Measurements from ENCODE around the gene GABPB1. TPM values are rescaled to one million over a fixed set of nuclear protein-coding genes. Genes with fewer than 3 reads are reported as not detected.
"Not testable (repeated sequence)": the region's sequence is repeated elsewhere in the genome, so short reads cannot be mapped to it uniquely, and the experiment has no call there.

GABPB1 gene
- polyA plus RNA-seq, 3 donors = 12.9 to 15.1 (median 14.9) TPM

DNA sequence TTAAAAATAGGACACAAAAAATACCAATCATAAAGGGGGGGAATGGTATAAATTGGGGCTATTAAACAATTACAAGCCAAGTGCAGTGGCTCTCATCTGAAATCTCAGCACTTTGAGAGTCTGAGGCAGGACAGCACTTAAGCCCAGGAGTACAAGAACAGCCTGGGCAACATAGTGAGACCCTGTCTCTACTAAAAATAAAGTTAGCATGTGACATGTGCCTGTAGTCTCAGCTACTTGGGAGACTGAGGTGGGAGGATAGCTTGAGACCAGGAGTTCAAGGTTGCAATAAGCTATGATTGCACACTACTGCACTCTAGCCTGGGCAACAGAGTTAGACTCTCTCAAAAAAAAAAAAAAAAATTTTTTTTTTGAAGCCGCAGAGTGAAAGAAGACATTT lies 23.8 kb upstream of the GABPB1 start:
- no peaks in the 10 kb centered on the region for H3K9me3 ChIP-seq (replicated peaks in 1 of 2; ENCODE audit: control insufficient read depth in 1 of 2, insufficient read depth in 1 of 2, low read length in 2 of 2)
- no peaks in the 10 kb centered on the region for H3K27me3 ChIP-seq (ENCODE audit: control insufficient read depth in 2 of 2, insufficient read depth in 2 of 2, low read length in 2 of 2)
- no peaks in the 10 kb centered on the region for H3K36me3 Mint-ChIP-seq
- no peak overlapping the region for H3K4me3 ChIP-seq (replicated peaks in 1 of 3; ENCODE audit: low read depth in 2 of 3, low read length in 3 of 3)
- peaks cover 17 to 18% of the 10 kb centered on the region in 2 donors for H3K4me1 ChIP-seq (ENCODE audit: control insufficient read depth in 1 of 2, insufficient read depth in 2 of 2, low read length in 2 of 2)
- H3K9me3 Mint-ChIP-seq = peaks cover 0 to 6% (median 0%) of the 10 kb centered on the region in 7 donors
- TF ChIP-seq, protein P1, sequence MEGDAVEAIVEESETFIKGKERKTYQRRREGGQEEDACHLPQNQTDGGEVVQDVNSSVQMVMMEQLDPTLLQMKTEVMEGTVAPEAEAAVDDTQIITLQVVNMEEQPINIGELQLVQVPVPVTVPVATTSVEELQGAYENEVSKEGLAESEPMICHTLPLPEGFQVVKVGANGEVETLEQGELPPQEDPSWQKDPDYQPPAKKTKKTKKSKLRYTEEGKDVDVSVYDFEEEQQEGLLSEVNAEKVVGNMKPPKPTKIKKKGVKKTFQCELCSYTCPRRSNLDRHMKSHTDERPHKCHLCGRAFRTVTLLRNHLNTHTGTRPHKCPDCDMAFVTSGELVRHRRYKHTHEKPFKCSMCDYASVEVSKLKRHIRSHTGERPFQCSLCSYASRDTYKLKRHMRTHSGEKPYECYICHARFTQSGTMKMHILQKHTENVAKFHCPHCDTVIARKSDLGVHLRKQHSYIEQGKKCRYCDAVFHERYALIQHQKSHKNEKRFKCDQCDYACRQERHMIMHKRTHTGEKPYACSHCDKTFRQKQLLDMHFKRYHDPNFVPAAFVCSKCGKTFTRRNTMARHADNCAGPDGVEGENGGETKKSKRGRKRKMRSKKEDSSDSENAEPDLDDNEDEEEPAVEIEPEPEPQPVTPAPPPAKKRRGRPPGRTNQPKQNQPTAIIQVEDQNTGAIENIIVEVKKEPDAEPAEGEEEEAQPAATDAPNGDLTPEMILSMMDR (IDR thresholded peaks at IDR 0.05) = no peak
- H2AFZ ChIP-seq (ENCODE audit: insufficient read depth, low read depth, low read length, poor library complexity, severe bottlenecking) = peak overlapping the region; percentile 33
- no CpG with 5 or more reads among the region's 1 CpG for WGBS (ENCODE audit: insufficient coverage)
- peak overlapping the region in 3 of 7 donors; percentile 1 to 25 (median 23) for H3K27ac Mint-ChIP-seq
- H3K79me2 ChIP-seq (ENCODE audit: insufficient read depth, low read length) = no peaks in the 10 kb centered on the region
- no peaks in the 10 kb centered on the region for H3K36me3 ChIP-seq (replicated peaks in 1 of 2; ENCODE audit: control insufficient read depth in 1 of 2, insufficient read depth in 2 of 2, low read length in 2 of 2)
- peaks cover 19% of the 10 kb centered on the region for H3K4me1 Mint-ChIP-seq
- peaks cover 0 to 2% (median 0%) of the 10 kb centered on the region in 3 donors for H3K27me3 Mint-ChIP-seq (ENCODE audit: low read depth in 3 of 3)
- DNase-seq = no peak
- H3K9ac ChIP-seq (ENCODE audit: insufficient read depth, low read length, poor library complexity, severe bottlenecking) = no peak overlapping the region
- intact Hi-C loops (cut with micrococcal nuclease) = no loop called here
- no peaks in the 10 kb centered on the region for H4K20me1 ChIP-seq (ENCODE audit: insufficient read depth, low read length)
- peak overlapping the region in 1 of 2 donors; percentile 53 for H3K27ac ChIP-seq (ENCODE audit: low read depth in 1 of 2, low read length in 2 of 2)
- no peak overlapping the region for H3K4me3 Mint-ChIP-seq
- no peak overlapping the region for H3K4me2 ChIP-seq (replicated peaks; ENCODE audit: extremely low read depth, low read length, poor library complexity, severe bottlenecking)

DNA sequence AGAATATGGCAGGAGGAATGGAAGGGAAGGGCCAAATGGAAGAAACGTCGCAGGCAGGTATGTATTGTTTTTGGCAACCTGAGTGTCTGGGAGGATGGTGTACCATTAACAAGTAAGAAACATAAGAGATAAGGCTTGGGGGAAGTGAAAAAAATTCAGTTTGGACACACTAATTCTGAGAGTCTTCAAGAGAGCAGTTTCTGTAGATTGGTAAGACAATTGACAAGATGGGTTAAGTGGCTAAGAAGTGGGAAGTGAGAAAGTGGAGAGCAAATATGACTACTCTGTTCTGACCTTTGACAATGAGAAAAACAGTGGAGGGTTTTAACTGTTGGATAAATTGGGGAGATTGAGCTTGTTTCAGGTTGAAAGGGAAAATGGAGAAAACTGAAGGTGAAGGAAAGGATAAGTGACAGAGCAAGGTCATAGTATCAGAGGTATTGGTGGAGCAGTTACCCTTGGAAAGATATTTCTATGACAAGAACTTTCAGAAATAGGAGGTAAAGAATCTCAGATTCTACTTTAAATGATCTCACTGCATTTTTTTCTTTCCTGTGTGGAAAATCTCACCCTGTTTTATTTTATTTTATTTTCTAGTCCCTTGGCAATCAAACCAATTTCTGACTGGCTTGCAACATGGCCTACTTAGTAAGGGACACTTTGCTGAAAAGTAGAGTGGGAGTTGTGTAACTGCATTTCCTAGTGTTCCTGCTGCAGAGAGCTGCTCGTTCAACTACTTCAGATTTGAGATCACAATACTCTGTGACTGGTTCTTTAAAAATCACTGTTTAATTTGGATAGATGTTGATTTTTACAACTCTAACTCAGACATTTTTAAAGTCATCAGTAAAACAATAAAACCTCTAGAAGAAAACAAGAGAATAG lies 23.1 kb upstream of the GABPB1 start:
- H3K27me3 Mint-ChIP-seq (ENCODE audit: low read depth in 3 of 3) = no peaks in the 10 kb centered on the region
- 100% methylated on average over 2 of the region's 3 CpGs for WGBS (ENCODE audit: insufficient coverage)
- no peak overlapping the region for H3K4me3 ChIP-seq (replicated peaks in 1 of 3; ENCODE audit: low read depth in 2 of 3, low read length in 3 of 3)
- TF ChIP-seq, protein P1 (IDR thresholded peaks at IDR 0.05) = no peak
- H2AFZ ChIP-seq (ENCODE audit: insufficient read depth, low read depth, low read length, poor library complexity, severe bottlenecking) = peak overlapping the region; percentile 33
- no peak overlapping the region for H3K4me3 Mint-ChIP-seq
- intact Hi-C loops (cut with micrococcal nuclease) = no loop called here
- peaks cover 17 to 18% of the 10 kb centered on the region in 2 donors for H3K4me1 ChIP-seq (ENCODE audit: control insufficient read depth in 1 of 2, insufficient read depth in 2 of 2, low read length in 2 of 2)
- no peak for DNase-seq
- H4K20me1 ChIP-seq (ENCODE audit: insufficient read depth, low read length) = no peaks in the 10 kb centered on the region
- H3K27me3 ChIP-seq (ENCODE audit: control insufficient read depth in 2 of 2, insufficient read depth in 2 of 2, low read length in 2 of 2) = no peaks in the 10 kb centered on the region
- no peaks in the 10 kb centered on the region for H3K79me2 ChIP-seq (ENCODE audit: insufficient read depth, low read length)
- H3K27ac ChIP-seq (ENCODE audit: low read depth in 1 of 2, low read length in 2 of 2) = peak overlapping the region in 1 of 2 donors; percentile 53
- H3K27ac Mint-ChIP-seq = peak overlapping the region in 5 of 7 donors; percentile 1 to 73 (median 22)
- H3K36me3 Mint-ChIP-seq = no peaks in the 10 kb centered on the region
- no peaks in the 10 kb centered on the region for H3K9me3 ChIP-seq (replicated peaks in 1 of 2; ENCODE audit: control insufficient read depth in 1 of 2, insufficient read depth in 1 of 2, low read length in 2 of 2)
- no peaks in the 10 kb centered on the region for H3K36me3 ChIP-seq (replicated peaks in 1 of 2; ENCODE audit: control insufficient read depth in 1 of 2, insufficient read depth in 2 of 2, low read length in 2 of 2)
- peaks cover 19% of the 10 kb centered on the region for H3K4me1 Mint-ChIP-seq
- no peak overlapping the region for H3K9ac ChIP-seq (ENCODE audit: insufficient read depth, low read length, poor library complexity, severe bottlenecking)
- H3K9me3 Mint-ChIP-seq = peaks cover 0 to 6% (median 0%) of the 10 kb centered on the region in 7 donors
- H3K4me2 ChIP-seq (replicated peaks; ENCODE audit: extremely low read depth, low read length, poor library complexity, severe bottlenecking) = no peak overlapping the region

DNA sequence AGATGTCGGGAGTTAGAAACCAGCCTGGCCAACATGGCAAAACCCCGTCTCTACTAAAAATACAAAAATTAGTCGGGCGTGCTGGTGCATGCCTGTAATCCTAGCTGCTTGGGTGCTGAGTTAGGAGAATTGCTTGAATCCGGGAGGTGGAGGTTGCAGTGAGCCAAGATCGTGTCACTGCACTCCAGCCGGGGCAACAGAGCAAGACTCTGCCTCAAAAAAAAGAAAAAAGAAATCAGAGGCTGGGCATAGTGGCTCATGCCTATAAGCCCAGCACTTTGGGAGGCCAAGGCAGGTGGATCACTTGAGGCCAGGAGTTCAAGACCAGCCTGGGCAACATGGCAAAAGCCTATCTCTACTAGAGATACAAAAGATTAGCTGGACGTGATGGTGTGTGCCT lies 14.6 kb upstream of the GABPB1 start:
- H3K27me3 Mint-ChIP-seq (ENCODE audit: low read depth in 3 of 3); H3K79me2 ChIP-seq (ENCODE audit: insufficient read depth, low read length); H3K27ac Mint-ChIP-seq; H4K20me1 ChIP-seq (ENCODE audit: insufficient read depth, low read length); H2AFZ ChIP-seq (ENCODE audit: insufficient read depth, low read depth, low read length, poor library complexity, severe bottlenecking); H3K4me3 ChIP-seq (replicated peaks in 1 of 3; ENCODE audit: low read depth in 2 of 3, low read length in 3 of 3); H3K4me3 Mint-ChIP-seq; H3K9ac ChIP-seq (ENCODE audit: insufficient read depth, low read length, poor library complexity, severe bottlenecking); DNase-seq; H3K4me1 Mint-ChIP-seq; intact Hi-C loops (cut with micrococcal nuclease); H3K9me3 Mint-ChIP-seq; H3K9me3 ChIP-seq (replicated peaks in 1 of 2; ENCODE audit: control insufficient read depth in 1 of 2, insufficient read depth in 1 of 2, low read length in 2 of 2); H3K36me3 ChIP-seq (replicated peaks in 1 of 2; ENCODE audit: control insufficient read depth in 1 of 2, insufficient read depth in 2 of 2, low read length in 2 of 2); H3K4me2 ChIP-seq (replicated peaks; ENCODE audit: extremely low read depth, low read length, poor library complexity, severe bottlenecking); H3K27ac ChIP-seq (ENCODE audit: low read depth in 1 of 2, low read length in 2 of 2); H3K4me1 ChIP-seq (ENCODE audit: control insufficient read depth in 1 of 2, insufficient read depth in 2 of 2, low read length in 2 of 2); H3K27me3 ChIP-seq (ENCODE audit: control insufficient read depth in 2 of 2, insufficient read depth in 2 of 2, low read length in 2 of 2): not testable (repeated sequence)
- H3K36me3 Mint-ChIP-seq = peaks cover 3 to 15% of the 10 kb centered on the region in 2 donors
- WGBS (ENCODE audit: insufficient coverage) = 100% methylated on average over 6 of the region's 8 CpGs
